SK-MEL-5 (cell line): ENCODE results near the gene PLXND1. TPM values are rescaled to one million over a fixed set of nuclear protein-coding genes. Genes with fewer than 3 reads are reported as not detected.

ENCODE experiments used
- DNase-seq: peaks from one replicate; pipeline ENCODE4 v3.0.0-alpha.2; 2016; ENCODE audit warnings: low read depth, low spot score
- in situ Hi-C: cut with HindIII; loops from 2 replicates; pipeline ENCODE4 v1.10.0; 2016; ENCODE audit warnings: low sequenced_read_pairs, high pct_unique_total_duplicates, low pct_unique_long_range_greater_than_20kb
- total RNA-seq: library from RNA; depleted of rRNA; stranded (reverse); fragments of >200 nt; shearing (Covaris generic); gene quantifications from 2 replicates; pipeline ENCODE4 v1.2.3, GENCODE V29; 2014

PLXND1 gene
- total RNA-seq, 1 experiment from 2014 or later = 17.6 TPM

- in situ Hi-C loops = no loop called here
- DNase-seq = no peak
Measured at GRCh38 chr3:129579991-129580390, 26.5 kb downstream of the PLXND1 start.

- in situ Hi-C loops = no loop called here
- DNase-seq = no peak
Measured at GRCh38 chr3:129577925-129578786, 28.3 kb downstream of the PLXND1 start.

GRCh38 chr3:129577366-129577765 is 29.1 kb downstream of the PLXND1 start:
- in situ Hi-C loops = no loop called here
- no peak for DNase-seq

DNA sequence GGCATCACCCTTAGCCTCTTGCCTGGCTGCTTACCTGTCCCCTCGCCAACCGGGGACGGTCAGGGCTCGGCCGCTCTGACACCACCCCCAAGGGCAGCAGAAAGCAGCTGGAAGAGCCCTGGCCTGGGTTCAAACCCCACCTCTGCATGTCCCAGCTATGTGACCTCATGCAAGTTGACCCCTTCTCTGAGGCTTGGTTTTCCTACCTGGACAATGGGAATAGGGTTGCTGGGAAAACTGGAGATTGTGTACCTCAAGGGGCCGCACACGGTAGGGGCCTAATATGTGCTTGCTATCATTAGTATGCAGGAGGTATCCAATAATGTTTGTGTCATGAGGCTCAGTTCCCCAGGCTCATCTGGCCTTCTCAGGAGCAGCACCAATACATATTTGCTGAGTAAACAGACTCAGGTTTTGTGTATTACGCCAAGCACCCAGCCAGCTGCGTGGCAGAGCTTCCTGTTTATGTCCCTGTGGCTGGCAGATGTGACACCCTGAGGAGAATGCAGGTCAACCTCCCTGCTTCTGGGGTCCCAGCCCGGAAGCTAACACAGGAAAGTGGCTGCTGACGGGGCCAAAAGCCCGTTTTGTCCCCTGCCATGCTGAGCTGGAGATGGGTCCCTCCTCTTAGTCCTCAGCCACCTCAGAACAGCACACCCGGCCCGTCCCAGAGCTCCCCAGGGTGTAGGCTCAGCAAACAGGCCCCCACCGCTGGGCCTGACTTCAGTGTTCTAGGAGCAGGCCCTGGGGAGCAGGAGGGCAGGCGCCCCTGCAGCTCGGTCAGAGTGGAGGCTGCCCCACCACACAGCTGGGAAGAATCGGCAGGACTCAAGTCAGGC is 29.7 kb downstream of the PLXND1 start:
- in situ Hi-C loops = no loop called here

DNA sequence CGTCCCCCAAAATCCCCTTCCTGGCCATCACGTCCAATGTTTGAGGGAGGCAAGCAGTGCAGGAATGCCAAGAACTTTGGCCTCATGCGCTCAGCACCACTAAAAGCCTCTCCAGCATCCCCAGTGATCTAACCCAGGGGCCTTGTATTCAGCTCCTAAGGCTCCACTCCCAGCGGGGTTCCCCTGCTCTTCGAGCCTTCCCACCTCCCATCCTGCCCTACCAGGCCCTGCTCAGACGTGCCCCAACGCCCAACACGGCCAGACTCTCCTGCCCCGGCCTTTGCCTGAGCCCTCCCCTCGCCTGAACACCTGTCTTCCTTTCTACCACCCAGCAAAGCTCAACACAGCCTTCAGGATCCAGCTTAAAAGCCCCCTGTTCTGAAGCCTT is 30.5 kb downstream of the PLXND1 start:
- no peak for DNase-seq
- in situ Hi-C loops = no loop called here

More for the DNA sequence above, 29.7 kb downstream of the PLXND1 start:
- DNase-seq = no peak

DNA sequence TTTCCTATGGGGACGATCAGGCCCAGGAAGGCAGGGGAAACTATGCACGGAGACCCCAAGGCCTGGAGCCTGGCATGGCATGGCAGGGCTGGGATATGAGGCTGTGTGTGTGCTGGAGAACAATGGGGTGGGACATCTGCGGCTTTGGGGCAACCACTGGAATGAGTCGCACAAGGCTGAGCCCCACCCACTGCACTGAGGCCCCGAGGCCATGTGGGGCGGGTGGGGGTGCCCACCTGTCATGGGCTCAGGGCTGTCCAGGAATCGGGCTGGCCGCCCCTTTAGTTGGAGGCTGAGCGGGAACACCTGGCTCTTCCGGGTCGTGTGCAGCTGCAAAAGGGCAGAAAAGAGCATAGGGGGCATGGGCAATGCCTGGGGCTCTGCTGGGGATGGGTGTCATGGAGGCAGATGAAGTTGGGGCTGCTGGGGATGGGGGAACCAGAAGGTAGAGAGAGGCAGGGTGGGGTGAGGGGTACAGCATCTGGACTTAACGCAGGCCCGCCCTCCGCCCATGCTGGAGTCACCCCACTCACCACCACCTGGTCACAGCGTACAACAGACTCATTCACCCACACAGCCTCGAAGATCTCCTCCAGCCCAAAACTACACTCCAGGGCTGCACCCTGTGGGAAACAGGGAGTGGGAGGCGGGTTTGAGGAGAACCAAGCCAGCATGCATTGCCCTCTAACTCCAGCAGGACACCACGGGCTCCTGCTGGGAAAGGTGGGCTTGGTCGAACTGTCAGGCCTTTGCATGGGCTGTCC is 31.1 kb downstream of the PLXND1 start:
- in situ Hi-C loops = no loop called here
- DNase-seq = no peak

DNA sequence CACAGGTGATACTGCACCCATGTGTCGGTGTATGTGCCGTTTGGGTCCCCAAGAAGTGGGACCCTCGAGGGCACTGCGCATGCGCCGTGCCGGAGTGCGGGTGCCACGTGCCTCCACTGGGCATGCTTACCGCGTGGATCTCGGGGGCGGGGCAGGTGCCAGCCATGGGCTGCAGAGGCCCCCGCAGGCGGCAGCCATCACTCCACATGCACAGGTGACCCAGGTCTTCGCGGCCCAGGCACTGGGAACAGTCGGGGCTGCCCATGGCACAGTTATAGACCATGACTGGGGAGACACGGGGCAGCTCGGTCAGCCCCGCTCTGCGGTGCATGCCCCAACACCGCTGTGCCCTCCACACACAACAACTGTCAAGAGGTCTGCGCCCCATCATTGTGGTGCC is 32.3 kb downstream of the PLXND1 start:
- no peak for DNase-seq
- in situ Hi-C loops = no loop called here

DNA sequence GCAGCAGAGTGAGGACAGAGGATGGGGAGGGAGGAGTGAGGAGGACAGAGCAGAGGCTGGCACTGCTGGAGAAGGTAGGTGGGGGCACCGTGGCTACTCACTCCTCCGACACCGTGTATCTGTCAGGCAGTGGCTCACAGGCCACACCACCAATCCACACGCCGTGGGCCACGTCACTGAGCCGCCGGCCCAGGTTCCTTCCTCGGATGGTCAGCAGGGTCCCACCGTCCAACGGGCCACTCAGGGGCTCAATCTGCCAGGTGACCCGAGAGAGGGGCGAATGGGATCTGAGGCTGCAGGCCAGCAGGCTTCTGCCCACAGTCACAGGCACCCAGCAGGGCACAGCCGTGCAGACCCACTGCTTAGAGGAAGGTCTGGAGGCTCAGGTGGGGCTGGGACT is 33.0 kb downstream of the PLXND1 start:
- in situ Hi-C loops = no loop called here
- no peak for DNase-seq

- no peak for DNase-seq
- in situ Hi-C loops = no loop called here
Measured at GRCh38 chr3:129572603-129573002, 33.9 kb downstream of the PLXND1 start.

DNA sequence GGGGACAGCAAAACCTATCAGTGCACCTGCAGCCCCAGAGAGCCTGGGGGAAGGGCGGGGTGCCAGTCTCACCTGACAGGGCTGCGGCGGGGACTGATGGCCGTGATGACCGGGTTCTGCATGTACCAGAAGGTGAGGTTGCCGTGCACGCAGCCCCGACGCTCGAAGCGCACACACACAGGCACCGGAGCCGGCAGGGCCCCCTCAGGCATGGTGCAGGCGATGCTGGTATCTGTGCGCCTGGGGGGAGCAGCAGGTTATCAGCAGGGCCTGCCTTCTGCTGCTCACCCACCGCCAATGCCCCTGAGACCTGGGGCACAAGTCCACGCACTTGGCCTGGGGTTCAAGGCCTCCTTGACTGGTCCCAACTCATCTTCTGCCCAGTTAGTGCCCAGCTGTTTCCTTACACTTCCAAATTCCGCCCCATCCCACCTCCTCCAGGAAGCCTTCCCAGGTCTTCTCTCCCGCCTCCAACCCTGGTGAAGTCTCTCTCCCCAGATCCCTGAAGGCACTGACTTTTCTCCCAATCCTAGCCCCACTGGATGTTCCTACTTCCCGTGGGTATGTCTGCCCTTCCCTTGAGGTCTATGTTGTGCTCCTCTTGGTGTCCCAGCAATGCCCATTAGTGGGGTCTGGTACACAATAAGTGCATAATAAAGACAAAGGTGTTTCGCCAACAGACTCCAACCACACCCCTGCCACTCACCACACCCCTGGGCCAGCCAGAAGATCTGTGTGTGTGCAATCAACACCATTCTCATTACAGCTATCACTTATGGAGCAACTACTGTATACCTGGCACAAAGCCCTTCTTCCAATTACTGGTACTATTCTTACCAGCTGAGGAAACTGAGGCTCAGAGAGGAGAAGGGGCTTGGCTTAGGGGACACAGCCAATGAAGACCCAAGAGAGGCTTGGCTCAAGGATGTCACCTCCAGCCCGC is 34.6 kb downstream of the PLXND1 start:
- in situ Hi-C loops = no loop called here
- DNase-seq = no peak

- in situ Hi-C loops = no loop called here
- no peak for DNase-seq
Measured at GRCh38 chr3:129569856-129570255, 36.6 kb downstream of the PLXND1 start.

- in situ Hi-C loops = no loop called here
- no peak for DNase-seq
Measured at GRCh38 chr3:129567939-129568338, 38.5 kb downstream of the PLXND1 start.

DNA sequence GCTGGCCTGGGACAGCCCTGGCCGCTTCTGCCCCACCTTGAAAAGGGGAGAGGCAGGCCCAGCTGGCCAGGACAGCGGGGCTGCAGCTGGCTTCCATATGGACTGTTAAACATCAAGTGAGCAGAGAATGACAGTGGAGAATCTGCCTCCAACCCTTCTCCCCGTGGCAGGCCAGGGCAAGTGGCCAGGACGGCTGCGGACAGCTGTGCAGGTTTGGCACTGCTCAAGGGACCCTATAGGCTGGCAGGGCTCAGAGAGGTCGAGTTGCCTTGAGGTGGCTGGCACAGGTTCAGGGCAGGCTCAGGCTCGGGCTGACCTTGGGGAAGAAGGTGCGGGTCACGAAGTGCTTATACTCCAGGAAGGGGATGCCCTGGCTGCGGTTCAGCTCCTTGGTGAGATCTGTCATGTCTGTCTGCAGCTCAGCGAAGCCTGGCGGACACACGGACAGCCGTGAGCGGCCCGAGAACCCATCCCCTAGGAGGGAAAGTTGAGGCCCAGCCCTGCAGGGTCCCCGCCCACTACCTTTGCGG is 39.2 kb downstream of the PLXND1 start:
- in situ Hi-C loops = no loop called here
- DNase-seq = no peak

DNA sequence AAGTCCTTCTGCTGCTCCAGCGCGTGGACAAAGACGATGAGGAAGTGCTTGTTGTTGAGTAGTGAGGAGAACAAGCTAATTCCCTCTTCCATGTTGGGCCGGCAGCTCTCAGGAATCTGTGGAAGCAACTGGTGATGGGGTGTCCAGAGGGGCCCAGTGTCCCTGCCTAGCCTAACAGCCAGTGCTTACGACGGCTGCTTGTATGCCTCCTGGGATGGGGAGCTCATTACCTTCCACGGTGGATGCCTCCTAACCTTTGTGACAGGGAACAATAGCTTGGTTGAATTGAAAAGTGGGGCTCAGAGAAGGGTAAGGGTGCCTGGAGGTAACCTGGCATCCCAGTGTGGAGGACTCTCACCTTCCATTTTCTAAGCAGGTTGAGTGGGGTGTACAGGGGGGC is 40.6 kb downstream of the PLXND1 start:
- no peak for DNase-seq
- in situ Hi-C loops = no loop called here

- in situ Hi-C loops = no loop called here
Measured at GRCh38 chr3:129564981-129565644, 41.4 kb downstream of the PLXND1 start.

GRCh38 chr3:129563850-129564535 is 42.5 kb downstream of the PLXND1 start:
- DNase-seq = no peak
- in situ Hi-C loops = no loop called here

More at GRCh38 chr3:129564981-129565644, 41.4 kb downstream of the PLXND1 start:
- DNase-seq = no peak
